Kidney (tissue), 14 donors: ENCODE measurements around the gene KRT20. TPM values are rescaled to one million over a fixed set of nuclear protein-coding genes. Genes with fewer than 3 reads are reported as not detected.

Experiments
- DNase-seq, 5 donors: peaks; one replicate each; pipeline ENCODE4 v3.0.0-alpha.2; 2013 to 2020
- FAIRE-seq: peaks from 2 replicates; lab custom pipeline; 2012; peaks lifted over from hg19 to GRCh38; lab: Jason Lieb, UNC
- H3K27ac ChIP-seq, 2 donors: one replicate each; pipeline ENCODE4 v1.7.0; 2013; ENCODE audit warnings: low read depth in 2 of 2, low read length in 2 of 2, inconsistent platforms in 1 of 2
- H3K27me3 ChIP-seq: one replicate; pipeline ENCODE4 v1.7.1; 2013; ENCODE audit warnings: low read length, inconsistent platforms; ENCODE audit not compliant: control insufficient read depth, insufficient read depth
- H3K36me3 ChIP-seq, 3 donors: one replicate each; pipeline versions ENCODE4 v1.7.0 to v1.7.1; 2013; ENCODE audit warnings: low read length in 3 of 3, control low read depth in 1 of 3, inconsistent platforms in 1 of 3; ENCODE audit not compliant: insufficient read depth in 3 of 3, control insufficient read depth in 2 of 3
- H3K4me1 ChIP-seq, 3 donors: one replicate each; pipeline versions ENCODE4 v1.7.0 to v1.7.1; 2013; ENCODE audit warnings: low read length in 3 of 3, inconsistent platforms in 1 of 3, low read depth in 1 of 3; ENCODE audit not compliant: control insufficient read depth in 2 of 3, insufficient read depth in 2 of 3
- H3K4me3 ChIP-seq, 3 donors: one replicate each; pipeline versions ENCODE4 v1.7.0 to v1.8.1; 2013; ENCODE audit warnings: low read length in 3 of 3, control low read depth in 1 of 3, inconsistent platforms in 1 of 3
- H3K9ac ChIP-seq, 3 donors: one replicate each; pipeline versions ENCODE4 v1.7.0 to v1.7.1; 2013; ENCODE audit warnings: low read length in 3 of 3, control low read depth in 1 of 3, inconsistent platforms in 1 of 3
- H3K9me3 ChIP-seq, 3 donors: one replicate each; pipeline versions ENCODE4 v1.7.0 to v1.7.1; 2013; ENCODE audit warnings: low read length in 3 of 3, control low read depth in 1 of 3, inconsistent platforms in 1 of 3; ENCODE audit not compliant: control insufficient read depth in 2 of 3, insufficient read depth in 1 of 3
- intact Hi-C: fragments of 100-400 bp; cut with DNase I; formaldehyde crosslinking; loops from one replicate; pipeline ENCODE4 v1.11.1; 2022
- polyA plus RNA-seq: library from polyadenylated mRNA; stranded (reverse); fragments of 350-450 nt; fragmentation: Illumina TruSeq; extraction: RNeasy Lipid Tissue Mini Kit (QIAGEN cat#74804); gene quantifications from one replicate; pipeline ENCODE4 v1.2.3, GENCODE V29; 2014; ENCODE audit warnings: low read depth, low replicate concordance; ENCODE audit not compliant: insufficient read depth
- total RNA-seq: library from RNA; stranded (reverse); fragmentation: NEBNext Ultra II Directional; extraction: Animal tissue kit (Norgen Biotek cat#: 25700); gene quantifications from one replicate; pipeline ENCODE4 v1.2.1, GENCODE V29; 2021
- TF ChIP-seq, protein P1 (sequence below): IDR thresholded peaks from 3 replicates; pipeline ENCODE4 v1.5.1; 2012; ENCODE audit warnings: mild to moderate bottlenecking, moderate library complexity, borderline replicate concordance; ENCODE audit not compliant: insufficient read depth; ENCODE audit errors: extremely low read depth
- donor health status: control.
- donor health status: control.
- donor health status: control.
- donor health status: control.
- donor health status: control.
- donor health status: DM: yes; HTN: yes; CAD: no.
- donor health status: Normal renal cell carcinoma (clear cell type).

The KRT20 gene
- total and polyA plus RNA-seq, 2 donors from 2014 or later = not detected

DNA sequence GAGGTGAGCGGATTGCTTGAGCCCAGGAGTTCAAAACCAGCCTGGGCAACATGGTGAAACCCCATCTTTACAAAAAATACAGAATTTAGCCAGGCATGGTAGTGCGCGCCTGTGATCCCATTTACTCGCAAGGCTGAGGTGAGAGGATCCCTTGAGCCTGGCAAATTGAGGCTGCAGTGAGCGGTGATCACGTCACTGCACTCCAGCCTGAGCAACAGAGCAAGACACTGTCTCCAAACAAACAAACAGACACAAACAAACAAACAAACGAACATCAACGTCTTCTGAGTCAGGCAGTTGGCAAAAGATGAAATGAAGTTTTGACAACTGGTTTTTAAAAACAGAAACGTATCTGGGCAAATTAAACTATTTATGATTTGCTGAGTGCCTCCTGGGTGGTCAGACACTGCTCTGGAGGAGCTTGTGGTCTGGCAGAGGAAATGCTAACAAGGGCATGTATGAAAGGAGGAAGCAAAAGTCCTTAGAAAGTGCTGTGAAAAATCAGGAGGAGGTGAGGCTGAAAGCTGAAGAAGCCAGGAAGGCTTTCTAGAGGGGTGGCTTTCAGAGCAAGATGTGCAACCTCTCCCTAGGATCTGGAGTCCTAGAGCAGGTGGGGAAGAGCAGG lies 10.2 kb upstream of the KRT20 start:
- no peaks in the 10 kb centered on the region for H3K36me3 ChIP-seq
- H3K27ac ChIP-seq = no peak overlapping the region
- intact Hi-C loops = no loop called here
- H3K27me3 ChIP-seq = no peaks in the 10 kb centered on the region
- H3K4me1 ChIP-seq = no peaks in the 10 kb centered on the region
- no peak for DNase-seq
- FAIRE-seq = no peak
- no peaks in the 10 kb centered on the region for H3K9me3 ChIP-seq
- TF ChIP-seq, protein P1, sequence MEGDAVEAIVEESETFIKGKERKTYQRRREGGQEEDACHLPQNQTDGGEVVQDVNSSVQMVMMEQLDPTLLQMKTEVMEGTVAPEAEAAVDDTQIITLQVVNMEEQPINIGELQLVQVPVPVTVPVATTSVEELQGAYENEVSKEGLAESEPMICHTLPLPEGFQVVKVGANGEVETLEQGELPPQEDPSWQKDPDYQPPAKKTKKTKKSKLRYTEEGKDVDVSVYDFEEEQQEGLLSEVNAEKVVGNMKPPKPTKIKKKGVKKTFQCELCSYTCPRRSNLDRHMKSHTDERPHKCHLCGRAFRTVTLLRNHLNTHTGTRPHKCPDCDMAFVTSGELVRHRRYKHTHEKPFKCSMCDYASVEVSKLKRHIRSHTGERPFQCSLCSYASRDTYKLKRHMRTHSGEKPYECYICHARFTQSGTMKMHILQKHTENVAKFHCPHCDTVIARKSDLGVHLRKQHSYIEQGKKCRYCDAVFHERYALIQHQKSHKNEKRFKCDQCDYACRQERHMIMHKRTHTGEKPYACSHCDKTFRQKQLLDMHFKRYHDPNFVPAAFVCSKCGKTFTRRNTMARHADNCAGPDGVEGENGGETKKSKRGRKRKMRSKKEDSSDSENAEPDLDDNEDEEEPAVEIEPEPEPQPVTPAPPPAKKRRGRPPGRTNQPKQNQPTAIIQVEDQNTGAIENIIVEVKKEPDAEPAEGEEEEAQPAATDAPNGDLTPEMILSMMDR = no peak
- H3K4me3 ChIP-seq = no peak overlapping the region
- no peak overlapping the region for H3K9ac ChIP-seq

DNA sequence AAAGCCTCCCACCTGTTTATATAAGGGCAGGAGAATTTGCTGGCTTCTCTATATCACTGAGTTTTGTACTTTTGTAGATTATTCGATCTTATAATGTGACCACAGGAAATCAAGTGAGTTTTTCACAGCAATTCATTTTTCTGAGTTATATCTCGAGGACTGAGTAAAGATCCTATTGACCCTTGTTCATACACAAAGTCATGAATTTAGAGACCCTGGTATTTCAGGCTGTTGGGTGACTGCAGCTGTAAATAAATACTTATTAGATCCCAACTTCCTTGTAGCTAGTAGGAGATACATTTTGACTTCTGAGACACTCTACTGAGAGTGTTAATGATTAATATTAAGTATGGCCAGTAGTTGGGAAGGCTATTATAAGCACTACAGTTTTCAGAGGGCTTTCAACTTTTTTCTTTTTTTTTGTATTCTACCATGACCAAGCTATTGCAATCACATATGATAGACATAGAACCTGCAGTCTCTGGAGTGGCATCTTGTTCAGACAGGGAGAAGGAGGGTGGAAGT lies 3.2 kb upstream of the KRT20 start:
- no peak for DNase-seq
- no peak overlapping the region for H3K4me3 ChIP-seq
- FAIRE-seq = no peak
- H3K27me3 ChIP-seq = no peaks in the 10 kb centered on the region
- no peaks in the 10 kb centered on the region for H3K9me3 ChIP-seq
- TF ChIP-seq, protein P1 = no peak
- H3K36me3 ChIP-seq = no peaks in the 10 kb centered on the region
- H3K9ac ChIP-seq = no peak overlapping the region
- H3K27ac ChIP-seq = no peak overlapping the region
- intact Hi-C loops = no loop called here
- H3K4me1 ChIP-seq = no peaks in the 10 kb centered on the region

DNA sequence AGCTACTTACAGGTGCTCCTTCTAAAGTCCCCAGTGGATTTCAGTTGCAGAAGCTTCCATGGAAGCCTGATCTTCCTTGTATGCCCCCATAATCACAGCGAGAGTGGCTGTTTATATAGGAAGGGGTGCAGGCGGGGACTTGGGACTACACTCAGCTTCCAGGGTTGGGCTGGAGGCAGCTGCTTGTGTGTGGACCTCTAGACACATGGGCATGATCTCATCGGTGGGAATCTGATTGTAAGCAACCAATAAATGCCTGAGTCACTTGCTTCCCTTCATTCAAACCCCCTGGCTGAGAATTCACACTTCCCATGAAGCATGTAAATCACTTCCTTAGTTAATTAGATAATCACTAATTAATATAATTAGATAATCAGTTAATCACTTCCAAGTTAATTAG lies 1.0 kb upstream of the KRT20 start:
- H3K9ac ChIP-seq = no peak overlapping the region
- FAIRE-seq (no peak), DNase-seq (no peak)
- TF ChIP-seq, protein P1 = no peak
- intact Hi-C loops = no loop called here
- no peak overlapping the region for H3K27ac ChIP-seq
- H3K9me3 ChIP-seq = no peaks in the 10 kb centered on the region
- H3K36me3 ChIP-seq = no peaks in the 10 kb centered on the region
- H3K4me3 ChIP-seq = no peak overlapping the region
- no peaks in the 10 kb centered on the region for H3K4me1 ChIP-seq
- H3K27me3 ChIP-seq = no peaks in the 10 kb centered on the region
